HL-60 (cell line): ENCODE measurements around the gene TPI1.

Source experiments
- DNase-seq, 2 experiments: peaks; one replicate each; pipeline ENCODE4 v3.0.0-alpha.2; 2010 to 2020; ENCODE audit warnings: low read depth in 1 of 2, low spot score in 1 of 2
- H3K27ac ChIP-seq: fragments of 250-450 bp; sonication (Bioruptor Pico); replicated peaks from 2 replicates; pipeline ENCODE4 v1.5.1; 2020; ENCODE audit warnings: mild to moderate bottlenecking, moderate library complexity
- H3K27me3 ChIP-seq: fragments of 250-450 bp; sonication (Bioruptor Pico); 2 replicates; pipeline ENCODE4 v1.5.1; 2021; ENCODE audit warnings: mild to moderate bottlenecking, moderate library complexity; ENCODE audit not compliant: insufficient read depth, poor library complexity, severe bottlenecking
- H3K4me3 ChIP-seq: replicated peaks from 2 replicates; pipeline ENCODE4 v1.5.1; 2011; ENCODE audit warnings: mild to moderate bottlenecking, control low read depth, low read length; ENCODE audit not compliant: insufficient read depth
- GABPA ChIP-seq: IDR thresholded peaks from 2 replicates; pipeline ENCODE4 v1.6.1; 2012; ENCODE audit warnings: low read depth
- POLR2AphosphoS5 ChIP-seq: IDR thresholded peaks from 2 replicates; pipeline ENCODE4 v1.6.1; 2012; ENCODE audit warnings: low read depth
- SPI1 ChIP-seq: IDR thresholded peaks from 2 replicates; pipeline ENCODE4 v1.6.1; 2012; ENCODE audit warnings: low read depth, mild to moderate bottlenecking, borderline replicate concordance
- TF ChIP-seq, protein P1 (sequence below): IDR thresholded peaks from 2 replicates; pipeline ENCODE4 v1.6.1; 2012; ENCODE audit warnings: low read depth; ENCODE audit not compliant: insufficient replicate concordance
- TF ChIP-seq, protein P2 (sequence below): IDR thresholded peaks from one replicate; pipeline ENCODE4 v1.5.1; 2011; ENCODE audit warnings: low read length, control low read depth, inconsistent platforms; ENCODE audit not compliant: insufficient read depth

TPI1 gene

DNA sequence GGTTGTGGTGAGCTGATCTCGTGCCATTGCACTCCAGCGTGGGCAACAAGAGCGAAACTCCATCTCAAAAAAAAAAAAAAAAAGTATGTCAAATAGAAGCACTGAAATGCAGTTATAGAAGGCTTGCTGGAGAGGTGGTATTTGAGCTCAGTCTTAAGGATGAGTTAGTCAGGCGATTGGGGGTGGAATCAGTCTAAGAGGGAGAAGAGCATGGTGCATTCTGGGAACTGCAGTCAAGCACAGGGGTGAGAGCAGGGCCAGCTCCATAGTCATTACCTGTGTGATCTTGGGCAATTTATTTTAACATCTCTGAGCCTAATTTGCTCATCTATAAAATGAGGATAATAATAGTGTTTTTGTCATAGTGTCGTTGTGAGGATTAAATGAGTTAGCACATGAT, 32.5 kb upstream of the TPI1 start:
- no peak for DNase-seq
- TF ChIP-seq GABPA (no peak), SPI1 (no peak), POLR2AphosphoS5 (no peak)
- TF ChIP-seq, protein P1, sequence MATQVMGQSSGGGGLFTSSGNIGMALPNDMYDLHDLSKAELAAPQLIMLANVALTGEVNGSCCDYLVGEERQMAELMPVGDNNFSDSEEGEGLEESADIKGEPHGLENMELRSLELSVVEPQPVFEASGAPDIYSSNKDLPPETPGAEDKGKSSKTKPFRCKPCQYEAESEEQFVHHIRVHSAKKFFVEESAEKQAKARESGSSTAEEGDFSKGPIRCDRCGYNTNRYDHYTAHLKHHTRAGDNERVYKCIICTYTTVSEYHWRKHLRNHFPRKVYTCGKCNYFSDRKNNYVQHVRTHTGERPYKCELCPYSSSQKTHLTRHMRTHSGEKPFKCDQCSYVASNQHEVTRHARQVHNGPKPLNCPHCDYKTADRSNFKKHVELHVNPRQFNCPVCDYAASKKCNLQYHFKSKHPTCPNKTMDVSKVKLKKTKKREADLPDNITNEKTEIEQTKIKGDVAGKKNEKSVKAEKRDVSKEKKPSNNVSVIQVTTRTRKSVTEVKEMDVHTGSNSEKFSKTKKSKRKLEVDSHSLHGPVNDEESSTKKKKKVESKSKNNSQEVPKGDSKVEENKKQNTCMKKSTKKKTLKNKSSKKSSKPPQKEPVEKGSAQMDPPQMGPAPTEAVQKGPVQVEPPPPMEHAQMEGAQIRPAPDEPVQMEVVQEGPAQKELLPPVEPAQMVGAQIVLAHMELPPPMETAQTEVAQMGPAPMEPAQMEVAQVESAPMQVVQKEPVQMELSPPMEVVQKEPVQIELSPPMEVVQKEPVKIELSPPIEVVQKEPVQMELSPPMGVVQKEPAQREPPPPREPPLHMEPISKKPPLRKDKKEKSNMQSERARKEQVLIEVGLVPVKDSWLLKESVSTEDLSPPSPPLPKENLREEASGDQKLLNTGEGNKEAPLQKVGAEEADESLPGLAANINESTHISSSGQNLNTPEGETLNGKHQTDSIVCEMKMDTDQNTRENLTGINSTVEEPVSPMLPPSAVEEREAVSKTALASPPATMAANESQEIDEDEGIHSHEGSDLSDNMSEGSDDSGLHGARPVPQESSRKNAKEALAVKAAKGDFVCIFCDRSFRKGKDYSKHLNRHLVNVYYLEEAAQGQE, result no peak
- TF ChIP-seq, protein P2, sequence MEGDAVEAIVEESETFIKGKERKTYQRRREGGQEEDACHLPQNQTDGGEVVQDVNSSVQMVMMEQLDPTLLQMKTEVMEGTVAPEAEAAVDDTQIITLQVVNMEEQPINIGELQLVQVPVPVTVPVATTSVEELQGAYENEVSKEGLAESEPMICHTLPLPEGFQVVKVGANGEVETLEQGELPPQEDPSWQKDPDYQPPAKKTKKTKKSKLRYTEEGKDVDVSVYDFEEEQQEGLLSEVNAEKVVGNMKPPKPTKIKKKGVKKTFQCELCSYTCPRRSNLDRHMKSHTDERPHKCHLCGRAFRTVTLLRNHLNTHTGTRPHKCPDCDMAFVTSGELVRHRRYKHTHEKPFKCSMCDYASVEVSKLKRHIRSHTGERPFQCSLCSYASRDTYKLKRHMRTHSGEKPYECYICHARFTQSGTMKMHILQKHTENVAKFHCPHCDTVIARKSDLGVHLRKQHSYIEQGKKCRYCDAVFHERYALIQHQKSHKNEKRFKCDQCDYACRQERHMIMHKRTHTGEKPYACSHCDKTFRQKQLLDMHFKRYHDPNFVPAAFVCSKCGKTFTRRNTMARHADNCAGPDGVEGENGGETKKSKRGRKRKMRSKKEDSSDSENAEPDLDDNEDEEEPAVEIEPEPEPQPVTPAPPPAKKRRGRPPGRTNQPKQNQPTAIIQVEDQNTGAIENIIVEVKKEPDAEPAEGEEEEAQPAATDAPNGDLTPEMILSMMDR, result no peak
- H3K27ac ChIP-seq, result no peak overlapping the region
- H3K4me3 ChIP-seq, result no peak overlapping the region
- H3K27me3 ChIP-seq, result peaks cover under 1% of the 10 kb centered on the region

- Histone ChIP-seq H3K4me3 (no peak overlapping the region), H3K27me3 (no peaks in the 10 kb centered on the region), H3K27ac (no peak overlapping the region)
- no peak for DNase-seq
- TF ChIP-seq POLR2AphosphoS5 (no peak), SPI1 (no peak), GABPA (no peak)
- TF ChIP-seq, protein P1, result no peak
- TF ChIP-seq, protein P2, result no peak
Observed at GRCh38 chr12:6836851-6837250, 30.5 kb upstream of the TPI1 start.

GRCh38 chr12:6837370-6838060, 29.8 kb upstream of the TPI1 start:
- TF ChIP-seq, protein P1, result no peak
- no peak for TF ChIP-seq GABPA
- TF ChIP-seq POLR2AphosphoS5, result no peak
- no peak for TF ChIP-seq SPI1
- TF ChIP-seq, protein P2, result no peak
- Histone ChIP-seq H3K27me3 (no peaks in the 10 kb centered on the region), H3K27ac (no peak overlapping the region), H3K4me3 (no peak overlapping the region)
- DNase-seq, result no peak
